GM18907 (cell line): ENCODE measurements around the gene PRAC2.

Experiments used
- ATAC-seq: cut with Tn5 transposase; IDR thresholded peaks from one replicate; pipeline ENCODE4 v1.9.1; 2021; ENCODE audit warnings: mild to moderate bottlenecking, moderate library complexity; ENCODE audit not compliant: unreplicated experiment

Gene PRAC2

DNA sequence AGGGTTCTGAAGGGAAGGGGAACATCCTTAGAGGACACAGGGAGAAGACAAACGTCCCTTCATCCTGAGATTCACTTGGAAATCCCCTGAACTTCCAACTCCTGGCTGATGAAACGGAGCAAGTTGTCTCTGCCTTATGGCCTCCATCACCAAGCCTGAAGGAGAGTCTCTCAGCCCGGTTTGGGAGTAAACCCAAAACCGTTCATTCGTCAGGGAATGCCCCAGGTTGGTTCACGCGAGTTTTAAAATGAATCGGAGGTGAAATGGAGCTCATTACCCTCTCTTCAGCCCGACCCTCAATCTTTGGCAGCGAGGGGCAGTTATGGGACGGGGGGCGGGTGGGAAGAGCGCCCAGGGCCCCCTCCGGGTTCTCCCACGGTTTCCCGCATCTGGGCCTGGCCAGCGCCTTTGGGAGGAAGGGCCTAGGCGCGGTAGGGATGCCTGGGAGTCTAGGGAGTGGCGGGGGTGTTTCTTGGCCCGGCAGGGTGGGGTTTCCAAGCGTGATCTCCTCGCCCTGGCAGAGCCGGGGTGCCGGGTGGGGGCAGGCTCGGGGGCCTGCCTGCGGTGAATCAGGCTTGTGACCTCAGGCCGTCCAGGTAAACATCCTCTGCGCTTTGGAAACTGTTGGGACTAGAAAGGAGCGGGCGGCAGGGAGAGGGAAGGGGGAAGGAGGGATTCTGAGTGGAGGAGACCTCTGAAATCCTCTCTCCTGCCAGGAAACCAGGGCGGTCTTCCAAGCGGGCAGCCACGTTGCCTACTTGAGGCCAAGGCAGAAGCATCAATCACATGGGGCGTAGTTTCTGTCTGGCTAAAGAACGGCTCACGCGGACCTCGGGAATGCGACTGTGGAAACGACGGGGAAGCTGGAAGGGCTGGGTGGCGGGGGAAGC lies 29.7 kb downstream of the PRAC2 start:
- ATAC-seq = no peak

DNA sequence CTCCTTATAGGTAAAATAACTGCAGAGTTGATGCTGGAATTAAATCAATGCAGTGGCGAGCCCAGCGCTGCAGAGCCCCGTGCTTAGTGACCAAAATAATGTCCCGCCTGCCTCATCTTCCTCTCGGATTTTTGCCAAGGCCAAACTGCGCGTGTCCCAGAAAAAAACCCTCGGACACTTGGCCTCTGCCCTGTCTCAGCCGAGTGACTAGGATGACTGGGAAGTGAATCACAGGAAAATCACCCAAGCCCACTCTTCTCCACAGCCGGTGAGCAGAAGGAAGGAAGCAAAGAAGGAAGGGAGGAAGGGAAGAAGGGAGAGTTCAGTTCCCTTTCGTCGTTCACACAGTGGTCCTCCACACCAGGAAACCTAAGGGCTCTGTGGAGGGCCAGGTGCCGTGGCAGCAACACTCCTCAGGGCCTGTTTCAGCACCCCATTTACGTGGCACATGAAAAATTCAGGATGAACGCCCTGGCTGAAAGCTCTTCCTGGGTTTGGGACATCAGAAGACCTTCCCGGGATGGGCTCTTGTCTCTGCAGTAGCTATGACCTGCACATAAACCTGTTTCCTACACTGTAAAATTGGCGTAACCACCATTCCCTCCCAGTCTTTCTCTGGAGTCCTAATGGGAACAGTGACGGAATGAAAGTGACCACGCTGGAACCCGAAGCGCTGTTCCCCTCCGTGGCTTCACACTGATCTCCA lies 31.0 kb downstream of the PRAC2 start:
- no peak for ATAC-seq

DNA sequence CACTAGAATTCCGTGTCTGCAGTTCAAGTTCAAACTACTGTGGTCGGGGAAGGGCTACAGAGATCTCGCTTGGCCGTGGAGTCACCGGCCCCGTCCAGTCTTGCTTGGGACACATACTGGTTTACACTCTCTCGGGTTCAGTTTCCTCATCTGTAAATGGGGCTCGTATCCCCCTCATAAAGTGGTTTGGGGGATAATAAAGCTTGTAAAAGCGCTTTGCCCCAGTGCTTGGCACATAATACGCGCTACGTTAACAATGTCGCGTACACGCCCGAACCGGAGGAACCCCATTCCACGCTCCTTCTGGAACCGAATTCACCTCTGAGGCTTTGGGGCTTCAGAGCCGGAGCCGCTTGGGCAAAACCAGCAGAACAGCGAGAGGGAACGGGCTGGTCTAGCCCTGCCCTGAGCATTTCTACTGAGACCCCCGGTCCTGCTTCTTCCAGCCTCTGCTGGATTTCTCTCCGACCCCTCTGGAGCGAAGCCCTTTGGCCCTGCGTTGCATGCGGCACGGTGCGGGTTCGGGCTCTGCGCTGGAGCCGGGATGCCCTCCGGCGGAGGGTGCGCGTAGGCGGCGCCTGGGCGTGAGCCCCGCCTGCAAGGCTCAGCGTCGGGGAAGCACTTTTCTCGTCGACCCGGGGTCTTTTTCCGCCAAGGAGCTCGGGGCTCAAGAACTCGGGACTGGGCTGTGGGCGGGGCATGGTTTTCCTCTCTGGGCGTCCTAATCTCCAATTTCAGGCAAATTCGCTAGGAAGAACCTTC lies 31.7 kb downstream of the PRAC2 start:
- no peak for ATAC-seq

DNA sequence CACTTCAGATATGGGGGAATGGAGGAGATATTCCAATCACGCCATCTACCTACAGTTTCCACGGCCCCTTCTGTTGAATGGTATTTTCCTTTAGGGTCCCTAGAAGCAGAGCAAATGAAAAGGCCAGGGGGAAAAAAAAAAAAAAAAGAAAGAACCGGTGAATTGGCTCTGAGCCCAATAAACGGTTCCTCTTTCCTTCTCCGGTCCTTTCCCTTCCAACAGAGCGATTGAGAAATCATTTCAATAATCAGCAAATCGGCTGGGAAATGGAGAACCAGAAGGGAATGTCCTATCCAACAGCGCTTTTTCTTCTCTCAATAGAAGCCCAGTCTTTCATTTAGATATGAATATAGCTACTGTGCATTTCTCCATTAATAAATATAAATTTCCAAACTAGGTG lies 32.4 kb downstream of the PRAC2 start:
- no peak for ATAC-seq

DNA sequence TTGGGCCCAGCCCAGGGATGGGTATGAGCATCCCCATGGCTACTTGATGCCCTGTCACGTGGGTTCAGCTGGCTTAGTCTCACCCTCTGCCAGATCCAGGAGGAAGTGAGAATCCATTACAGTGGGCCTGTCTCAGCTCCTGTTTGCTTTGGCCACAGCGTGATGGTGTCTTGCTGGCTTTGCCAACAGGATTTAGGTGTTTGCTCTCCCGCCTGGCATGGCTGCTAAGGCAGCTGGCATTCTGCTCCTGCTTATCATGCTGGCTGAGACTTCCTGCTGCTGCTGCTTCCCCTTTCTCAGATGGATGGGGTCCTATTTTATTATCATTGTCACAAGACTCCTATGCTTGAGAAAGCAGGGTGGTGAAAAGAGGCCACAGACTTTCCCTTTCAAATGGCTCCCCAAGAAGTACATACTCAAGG lies 33.9 kb downstream of the PRAC2 start:
- ATAC-seq = no peak

DNA sequence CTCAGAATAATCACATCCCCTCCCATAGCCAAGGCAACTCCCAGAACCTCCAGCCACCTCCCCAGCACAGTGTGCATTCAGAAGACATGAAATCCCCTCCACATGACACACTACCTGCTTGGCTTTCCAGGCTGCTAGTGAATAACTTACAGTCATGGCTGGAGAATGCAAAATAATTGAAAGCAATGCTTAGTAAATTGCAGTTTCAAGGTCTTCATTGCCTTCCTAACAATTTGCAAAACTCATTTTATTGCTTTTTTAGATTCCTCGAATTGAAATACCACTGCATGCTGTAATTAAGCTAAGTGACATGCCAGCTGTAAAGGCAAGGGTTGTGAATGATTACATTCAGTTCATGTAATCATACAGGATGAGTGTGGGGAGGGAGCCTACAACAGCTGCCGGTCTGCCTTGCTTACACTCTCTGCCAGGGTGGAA lies 34.6 kb downstream of the PRAC2 start:
- no peak for ATAC-seq

DNA sequence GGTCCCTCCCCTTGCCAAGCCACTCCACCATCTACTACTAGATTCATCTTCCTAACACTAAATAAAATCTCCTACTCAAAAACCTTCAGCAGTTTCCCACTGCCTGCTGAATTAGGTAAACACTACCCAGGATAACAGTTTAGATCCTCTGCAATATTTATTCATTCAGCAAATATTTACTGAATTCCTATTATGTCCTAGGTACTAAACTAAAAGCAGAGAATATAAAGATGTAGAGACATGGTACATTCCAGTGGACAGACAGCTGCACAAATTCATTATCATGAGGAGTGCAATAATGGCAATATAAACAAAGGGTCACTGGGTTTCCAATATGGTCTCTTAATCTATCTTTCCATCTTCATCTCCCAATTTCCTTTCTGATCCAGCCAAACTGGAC lies 36.3 kb downstream of the PRAC2 start:
- no peak for ATAC-seq

DNA sequence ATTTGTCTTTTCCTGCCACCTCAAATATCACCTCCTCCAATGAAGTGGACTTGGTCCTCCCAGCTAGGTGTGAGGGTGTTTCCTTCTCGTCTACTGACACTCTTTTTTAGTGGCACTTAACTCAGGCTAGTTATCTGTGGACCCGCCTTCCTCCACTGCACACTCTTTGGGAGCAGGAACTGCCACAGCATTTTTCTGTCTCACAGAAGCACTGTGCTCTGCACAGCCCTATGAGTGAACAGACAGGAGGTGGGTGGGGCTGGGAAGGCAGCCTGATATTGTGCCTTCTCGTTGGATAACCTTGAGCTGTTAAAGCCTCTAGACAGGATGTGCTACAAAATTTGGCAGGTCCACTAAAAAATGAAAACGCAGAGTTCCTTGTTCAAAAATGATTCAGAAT lies 37.4 kb downstream of the PRAC2 start:
- no peak for ATAC-seq

DNA sequence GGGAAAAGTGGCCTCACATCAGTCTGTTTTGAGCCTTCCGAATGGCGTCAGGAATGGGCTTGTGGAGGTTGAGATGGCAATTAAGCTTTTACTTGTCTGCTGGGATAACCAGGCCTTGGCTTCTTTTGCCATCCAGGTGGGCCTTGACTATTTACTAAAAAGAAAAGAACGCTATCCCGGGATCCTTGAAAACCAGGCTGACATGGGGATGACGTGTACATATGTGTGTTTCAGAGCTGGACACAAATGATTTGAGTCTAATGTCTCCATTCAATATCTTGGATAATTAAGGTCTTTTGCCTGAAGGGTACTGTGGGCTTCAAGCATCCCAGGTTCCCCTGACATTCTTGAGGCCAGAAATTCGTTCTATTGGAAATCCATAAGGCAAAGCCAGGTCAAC lies 38.1 kb downstream of the PRAC2 start:
- ATAC-seq = no peak

DNA sequence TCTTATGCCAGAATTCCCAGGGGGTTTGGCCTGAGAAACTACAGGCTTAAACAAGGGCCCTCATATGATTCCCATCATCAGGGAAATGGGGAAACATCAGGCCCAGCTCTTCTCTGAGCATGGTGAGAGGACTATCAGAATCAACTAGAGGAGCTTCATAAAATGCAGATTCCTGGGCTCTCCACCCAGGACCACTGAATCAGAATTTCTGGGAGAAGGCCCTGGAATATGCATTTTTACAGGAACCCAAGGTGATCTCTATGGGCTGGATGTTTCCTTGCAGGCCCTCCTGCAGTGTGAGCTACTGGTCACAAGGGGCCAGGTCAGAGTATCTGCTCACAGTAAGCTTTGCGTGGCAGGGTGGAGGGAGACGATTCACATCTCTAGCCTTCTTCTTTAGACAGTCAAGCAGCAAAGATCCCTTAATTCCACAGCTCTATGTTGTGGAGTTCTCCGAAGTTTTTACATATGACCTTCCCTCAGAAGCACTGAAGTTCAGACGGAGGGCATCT lies 44.3 kb downstream of the PRAC2 start:
- no peak for ATAC-seq

DNA sequence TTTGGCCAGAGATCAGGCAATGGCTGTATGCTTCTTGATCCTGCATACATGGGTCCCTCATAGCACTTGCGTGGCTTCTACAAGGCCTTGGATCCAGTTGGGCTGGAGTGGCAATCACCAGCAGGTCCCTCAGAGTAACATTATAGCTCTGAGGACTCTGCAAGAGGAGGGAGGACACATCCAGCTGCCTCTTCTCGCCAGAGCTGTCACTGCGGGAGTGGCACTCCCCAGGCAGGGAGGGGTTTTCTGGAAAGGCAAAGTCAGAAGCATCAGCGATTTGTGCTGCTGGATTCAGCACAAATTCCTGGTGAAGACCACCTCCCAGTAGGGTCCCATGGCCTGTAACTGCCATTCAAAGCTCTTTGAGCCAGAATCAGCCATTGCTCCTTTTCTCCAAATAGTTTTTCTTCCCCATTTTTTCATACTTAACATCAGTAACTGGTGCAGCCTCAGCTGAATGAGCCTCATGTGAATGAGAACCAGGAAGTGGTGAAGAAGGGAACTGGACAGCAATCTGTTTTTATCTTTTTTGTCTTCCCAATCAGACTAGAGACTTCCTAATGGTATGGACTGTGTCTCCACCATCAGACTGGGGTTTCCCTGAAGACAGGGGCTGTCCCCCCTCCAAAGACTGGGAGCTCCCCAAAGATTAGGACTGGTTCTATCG lies 46.2 kb downstream of the PRAC2 start:
- ATAC-seq = no peak

DNA sequence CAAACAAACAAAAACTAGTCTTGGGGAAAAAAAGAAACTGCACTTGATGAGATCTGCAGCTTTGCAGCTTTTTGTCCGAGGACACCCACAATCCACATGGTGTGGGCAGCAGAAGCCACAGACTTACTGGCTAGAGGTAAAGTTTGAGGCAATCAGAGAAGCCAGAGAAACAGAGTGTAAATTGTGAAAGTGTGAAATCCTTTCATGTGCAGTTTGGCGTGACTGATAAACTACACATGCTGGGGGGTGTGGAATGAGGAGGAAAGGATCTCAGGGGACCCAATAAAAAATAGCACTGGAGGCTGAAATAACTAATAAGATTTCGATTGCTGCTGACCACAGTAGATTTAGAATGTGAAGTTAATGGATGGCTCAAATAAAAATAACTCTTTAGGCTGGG lies 48.0 kb downstream of the PRAC2 start:
- no peak for ATAC-seq

DNA sequence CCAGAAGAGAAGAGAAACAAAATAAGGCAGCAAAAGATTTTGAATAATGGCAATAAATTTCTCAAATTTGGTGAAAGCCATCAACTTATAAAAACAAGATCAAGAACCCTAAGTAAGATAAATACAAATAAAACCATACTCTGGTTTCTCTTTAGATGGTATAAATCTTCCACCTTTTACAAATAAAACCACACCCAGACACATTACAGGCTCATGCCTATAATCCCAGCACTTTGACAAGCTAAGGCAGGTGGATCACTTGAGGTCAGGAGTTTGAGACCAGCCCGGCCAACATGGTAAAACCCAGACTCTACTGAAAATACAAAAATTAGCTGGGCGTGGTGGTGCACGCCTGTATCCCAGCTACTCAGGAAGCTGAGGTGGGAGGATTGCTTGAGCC lies 50.3 kb downstream of the PRAC2 start:
- ATAC-seq = no peak
